Ishikawa (cell line): ENCODE data around the gene CDYL2.

Source experiments
- EP300 ChIP-seq: IDR thresholded peaks from 2 replicates; pipeline ENCODE4 v1.6.1; 2012; ENCODE audit warnings: borderline replicate concordance
- NFIC ChIP-seq: IDR thresholded peaks from 2 replicates; pipeline ENCODE4 v1.6.1; 2012
- TF ChIP-seq, protein P1 (sequence below): IDR thresholded peaks from 2 replicates; pipeline ENCODE4 v1.6.1; 2012

DNA sequence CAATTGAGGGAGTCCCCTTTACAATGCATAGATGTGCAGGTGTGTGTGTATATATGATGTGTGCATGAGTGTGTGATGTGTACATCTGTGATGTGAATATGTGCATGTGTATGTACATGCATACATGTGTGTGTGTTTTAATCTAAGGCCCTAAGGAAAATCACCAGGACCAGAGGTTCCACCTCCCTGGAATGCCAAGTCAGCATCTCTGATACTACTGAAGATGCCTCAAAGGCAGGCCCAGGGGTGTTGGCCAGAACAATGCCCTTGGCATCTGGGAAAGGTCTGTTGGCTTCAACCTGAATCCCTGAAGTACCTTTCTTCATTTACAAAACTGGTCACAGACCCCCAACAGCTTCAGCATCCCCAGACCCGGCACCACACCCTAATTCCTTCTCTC, 129.5 kb downstream of the CDYL2 start:
- TF ChIP-seq NFIC (no peak), EP300 (no peak)
- TF ChIP-seq, protein P1, sequence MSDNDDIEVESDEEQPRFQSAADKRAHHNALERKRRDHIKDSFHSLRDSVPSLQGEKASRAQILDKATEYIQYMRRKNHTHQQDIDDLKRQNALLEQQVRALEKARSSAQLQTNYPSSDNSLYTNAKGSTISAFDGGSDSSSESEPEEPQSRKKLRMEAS, result no peak
